Inflammatory macrophage treated with lipopolysaccharide for 1 hour (primary cell): ENCODE measurements around the gene ARGLU1.
A peak's percentile ranks its signal among the peaks of the same experiment; 100 is the strongest.

Experiments used
- DNase-seq, 2 donors: peaks; one replicate each; pipeline ENCODE4 v3.0.0-alpha.2; 2020 to 2022

ARGLU1 gene

DNA sequence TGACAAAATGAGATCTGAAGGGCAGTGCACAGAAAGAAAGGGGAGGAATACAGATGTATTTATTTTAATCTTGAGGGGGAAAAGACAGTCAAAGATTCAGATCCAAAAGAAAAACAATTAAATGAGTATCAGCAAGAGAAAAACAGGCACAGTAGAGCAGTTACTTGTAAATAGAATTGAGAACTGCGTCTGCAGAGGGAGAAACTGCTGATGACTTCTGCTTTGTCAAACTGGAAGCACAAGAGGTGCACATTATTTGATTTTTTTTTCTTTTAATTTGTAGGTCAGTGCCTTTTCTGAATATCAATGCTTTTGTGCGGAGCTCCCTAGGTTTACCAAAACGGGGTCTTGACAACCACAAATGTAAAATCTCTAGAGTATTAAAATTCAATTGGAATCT lies 69.8 kb downstream of the ARGLU1 start:
- DNase-seq, result no peak

DNA sequence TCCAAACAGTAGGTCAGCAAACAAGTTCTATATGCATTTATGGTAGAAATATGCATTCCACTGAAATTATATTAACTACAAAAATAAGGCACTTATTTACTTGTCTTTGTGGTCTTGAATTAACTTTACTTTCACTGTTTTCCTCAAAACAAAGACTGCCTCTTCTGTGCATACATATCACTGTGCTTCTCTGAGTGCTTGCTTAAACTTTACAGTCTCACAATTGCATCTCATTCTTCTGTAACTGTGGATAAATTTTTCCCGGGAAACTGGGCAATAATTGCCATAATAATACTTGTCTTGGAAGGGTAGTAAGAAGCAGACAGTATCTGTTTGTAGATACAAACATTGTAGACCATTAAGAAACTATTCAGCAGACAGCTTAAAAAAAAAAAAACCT lies 70.9 kb downstream of the ARGLU1 start:
- no peak for DNase-seq

DNA sequence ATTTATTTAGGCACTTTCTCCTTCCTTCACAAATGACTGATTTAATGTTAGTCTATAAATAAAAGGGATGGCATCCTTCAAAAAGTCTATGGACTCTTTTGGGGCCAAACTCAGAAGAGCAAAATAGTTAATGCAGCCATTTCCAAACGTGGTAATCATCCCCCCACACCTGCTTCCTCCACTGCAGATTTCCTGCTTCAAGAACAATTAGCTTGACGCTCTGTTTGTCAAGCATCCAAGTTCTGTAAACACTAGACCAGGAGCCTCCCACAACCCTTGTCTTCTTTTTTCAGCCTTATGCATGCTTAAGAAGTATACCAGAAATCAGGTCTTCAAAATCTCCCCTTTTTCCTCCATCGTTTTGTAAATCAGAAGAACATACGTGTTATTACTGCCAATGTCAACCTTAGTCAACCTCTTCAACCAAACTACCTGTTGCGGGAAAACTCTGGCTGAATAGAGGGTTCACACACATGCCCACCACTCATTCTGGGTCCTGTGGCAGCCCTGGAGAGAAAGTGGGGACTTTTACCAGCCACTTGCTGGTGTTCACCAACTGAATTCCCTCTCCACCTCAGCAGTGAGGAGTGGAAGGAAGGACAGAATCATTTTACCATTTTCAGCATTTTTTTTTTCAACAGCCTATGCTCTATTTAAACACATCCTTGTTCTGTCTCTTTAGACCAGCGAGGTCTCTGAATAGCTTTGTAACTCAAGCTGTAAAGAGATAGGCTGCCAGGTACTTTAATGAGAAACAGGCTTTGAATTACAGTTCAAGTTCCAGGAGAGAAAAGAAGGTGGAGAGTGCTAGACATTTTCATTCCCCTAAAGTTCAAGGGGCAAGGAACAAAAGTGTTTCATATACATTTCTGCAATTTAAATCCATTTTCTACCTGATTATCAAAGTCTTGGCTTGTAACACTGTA lies 71.6 kb downstream of the ARGLU1 start:
- no peak for DNase-seq

DNA sequence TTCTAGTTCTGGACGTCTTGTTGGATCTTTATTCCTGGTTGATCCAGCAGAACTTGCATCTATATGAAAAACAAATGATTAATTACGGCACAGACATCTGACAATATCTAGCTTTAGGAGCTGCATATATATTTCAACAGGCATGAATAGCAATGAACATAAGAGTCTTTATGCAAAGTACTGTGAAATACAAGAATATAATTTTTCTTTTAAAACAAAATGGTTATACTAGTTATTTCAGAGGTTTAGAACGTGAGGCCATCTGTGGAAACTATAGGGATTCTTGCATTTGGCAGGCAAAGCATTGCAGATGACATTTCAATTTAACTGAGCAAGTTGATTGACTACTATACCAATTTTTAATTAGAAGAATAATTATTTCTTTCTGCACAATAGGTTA lies 73.0 kb downstream of the ARGLU1 start:
- no peak for DNase-seq

DNA sequence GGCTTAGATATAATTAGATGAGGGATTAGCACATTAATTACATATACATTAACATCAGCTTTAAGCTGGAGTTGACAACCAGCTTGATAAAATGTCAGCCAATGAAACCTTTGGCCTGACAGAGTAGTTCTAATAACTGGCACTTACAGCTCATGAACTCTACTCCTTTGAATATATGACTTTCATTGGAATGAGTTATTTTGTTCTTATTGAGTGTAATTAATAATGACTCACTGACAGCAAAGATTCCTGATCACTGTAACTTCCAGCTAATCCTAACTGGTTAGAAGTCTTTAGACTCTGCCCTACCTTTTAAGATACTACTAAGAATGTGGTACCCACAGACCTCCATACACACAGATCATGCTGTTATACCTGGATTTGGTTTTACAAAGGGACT lies 73.4 kb downstream of the ARGLU1 start:
- DNase-seq, result no peak

DNA sequence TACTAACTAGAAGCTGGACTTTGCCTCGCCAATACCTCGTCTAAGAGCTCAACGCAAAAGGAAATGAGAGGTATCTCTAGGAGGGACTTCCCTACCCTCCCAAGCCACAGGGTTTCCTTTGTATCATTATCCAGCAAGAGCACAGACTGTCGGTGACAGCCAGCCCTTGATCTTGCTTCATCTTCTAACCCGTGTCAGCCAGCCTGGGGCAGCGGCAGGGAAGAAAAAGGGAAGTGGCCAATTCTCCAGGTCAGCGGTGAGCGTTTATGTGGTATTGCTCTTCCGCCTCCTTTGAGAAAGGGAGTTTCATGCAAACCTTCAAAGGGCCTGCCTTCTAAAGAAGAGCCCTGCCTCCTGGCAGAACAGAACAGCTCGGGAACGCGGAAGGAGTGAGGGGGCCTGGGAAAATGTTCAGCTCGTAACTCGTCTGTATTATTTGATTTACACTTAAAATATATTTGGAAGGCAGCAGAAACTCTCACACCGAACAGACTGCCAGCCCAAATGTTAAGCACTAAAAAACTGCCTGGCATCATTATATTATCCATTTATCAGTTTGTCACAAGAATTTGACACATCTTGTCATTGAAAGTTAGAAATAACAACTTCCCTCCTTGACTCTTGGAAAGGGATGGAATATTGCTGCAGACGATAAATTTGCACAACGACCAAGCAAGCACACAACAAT lies 74.3 kb downstream of the ARGLU1 start:
- peak; percentile 19 to 41 for DNase-seq

DNA sequence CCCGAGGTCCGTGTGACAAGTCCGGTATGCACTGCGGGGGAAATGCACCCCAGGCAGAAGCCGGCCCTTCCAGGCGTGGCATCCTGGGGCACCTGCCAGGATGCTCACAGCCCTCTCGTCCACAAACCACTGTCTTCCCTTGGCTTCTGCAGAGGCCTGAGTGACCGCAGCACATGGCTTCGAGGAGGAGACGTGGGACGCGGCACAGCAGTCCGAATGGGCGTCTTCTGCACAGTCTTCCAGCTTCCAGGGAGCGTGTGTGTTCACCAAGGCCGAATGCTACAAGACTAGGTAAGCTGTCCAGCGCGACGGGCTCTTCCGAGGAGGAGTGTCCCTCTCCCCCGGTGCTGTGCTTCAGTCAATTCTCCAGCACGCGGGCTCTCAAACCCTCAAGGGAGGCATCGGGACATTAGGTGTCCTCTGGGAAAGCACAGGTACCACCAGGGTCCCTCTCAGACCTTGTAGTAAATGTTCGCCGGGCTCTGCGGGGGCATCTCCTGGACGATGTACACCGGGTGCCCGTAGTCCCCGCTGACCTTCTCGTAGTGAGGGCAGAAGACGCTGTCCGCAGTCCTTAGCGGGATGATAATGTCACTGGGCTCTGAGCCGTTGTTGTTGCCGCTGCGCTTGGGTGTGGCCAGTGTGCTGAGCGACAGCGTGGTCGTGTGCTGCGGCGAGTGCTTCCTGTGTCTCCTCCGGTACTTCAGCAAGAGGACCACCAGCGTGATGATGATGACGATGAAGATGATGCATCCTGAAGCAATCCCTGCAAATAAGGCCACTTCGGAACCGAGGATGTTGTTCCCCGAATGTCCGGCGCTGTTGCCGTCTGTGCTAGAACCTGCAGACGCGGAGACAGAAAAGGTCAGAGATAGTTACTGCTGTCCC lies 75.1 kb downstream of the ARGLU1 start:
- DNase-seq, result no peak

DNA sequence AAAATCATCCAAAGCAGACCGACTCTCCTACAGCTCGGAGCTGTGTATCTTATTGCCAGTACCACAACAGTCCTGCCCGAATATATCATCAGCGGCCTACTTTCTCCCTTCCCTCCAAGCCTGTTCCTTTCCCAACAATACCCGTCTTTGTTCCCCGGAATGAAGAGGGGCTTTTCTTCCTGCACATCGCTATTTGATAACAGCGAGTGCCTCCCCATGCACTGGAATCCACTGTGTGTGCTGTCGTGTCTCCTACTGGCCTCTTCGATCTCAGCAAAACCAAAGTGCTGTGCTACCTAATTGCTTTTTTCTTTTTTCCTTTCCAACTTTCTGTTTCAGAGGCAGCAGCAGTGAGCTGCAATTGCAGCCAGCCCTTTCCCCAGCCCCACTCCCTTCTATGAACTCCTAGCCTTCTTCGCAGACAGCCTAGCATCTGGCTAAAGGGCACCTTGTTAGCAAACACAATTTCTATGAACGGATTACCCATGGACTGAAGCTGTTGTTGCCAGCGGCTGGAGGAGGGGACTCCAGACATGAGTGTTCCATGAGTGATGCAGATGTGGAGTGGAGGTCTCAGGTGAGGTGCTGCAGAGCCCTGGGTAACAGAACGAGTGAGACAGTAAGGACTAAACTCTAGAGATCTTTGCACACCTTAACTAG lies 75.9 kb downstream of the ARGLU1 start:
- no peak for DNase-seq
